ENCODE measurements around the gene IL3.
A peak's percentile ranks its signal among the peaks of the same experiment; 100 is the strongest.
"Not testable (repeated sequence)": the region's sequence is repeated elsewhere in the genome, so short reads cannot be mapped to it uniquely, and the experiment has no call there.

IL3 gene

GRCh38 chr5:132098151-132098594 is 37.7 kb downstream of the IL3 start:
- DNase-seq, result peak; percentile 32

- DNase-seq, result no peak
These were observed 38.2 kb downstream of the IL3 start for GRCh38 chr5:132098621-132099020.

- DNase-seq, result peak; percentile 74
These were observed 38.8 kb downstream of the IL3 start for GRCh38 chr5:132099076-132099748.

- no peak for DNase-seq
These were observed 39.5 kb downstream of the IL3 start for GRCh38 chr5:132099905-132100304.

GRCh38 chr5:132100672-132101261 is 40.3 kb downstream of the IL3 start:
- peak; percentile 43 for DNase-seq

- no peak for DNase-seq
These were observed 41.0 kb downstream of the IL3 start for GRCh38 chr5:132101385-132101880.

- DNase-seq, result peak; percentile 65
These were observed 41.7 kb downstream of the IL3 start for GRCh38 chr5:132102101-132102701.

- no peak for DNase-seq
These were observed 42.5 kb downstream of the IL3 start for GRCh38 chr5:132102944-132103331.

- peak; percentile 82 for DNase-seq
These were observed 43.0 kb downstream of the IL3 start for GRCh38 chr5:132103332-132103951.

GRCh38 chr5:132103969-132104391 is 43.5 kb downstream of the IL3 start:
- DNase-seq, result no peak

- no peak for DNase-seq
These were observed 44.1 kb downstream of the IL3 start for GRCh38 chr5:132104556-132104955.

GRCh38 chr5:132105688-132106087 is 45.2 kb downstream of the IL3 start:
- DNase-seq, result no peak

GRCh38 chr5:132108495-132108894 is 48.0 kb downstream of the IL3 start:
- not testable (repeated sequence) for DNase-seq

GRCh38 chr5:132108957-132109356 is 48.5 kb downstream of the IL3 start:
- DNase-seq, result not testable (repeated sequence)

- DNase-seq, result no peak
These were observed 49.1 kb downstream of the IL3 start for GRCh38 chr5:132109494-132110053.

GRCh38 chr5:132110195-132110594 is 49.7 kb downstream of the IL3 start:
- no peak for DNase-seq

GRCh38 chr5:132110930-132111329 is 50.5 kb downstream of the IL3 start:
- no peak for DNase-seq

- no peak for DNase-seq
These were observed 51.7 kb downstream of the IL3 start for GRCh38 chr5:132112111-132112510.
